GM23338 (cell line): ENCODE measurements around the gene SH3TC2. TPM values are rescaled to one million over a fixed set of nuclear protein-coding genes. Genes with fewer than 3 reads are reported as not detected.

ENCODE experiments used
- ATAC-seq: fragments of 200-7000 bp; cut with Tn5 transposase; 3 replicates; pipeline ENCODE4 v1.9.1; 2020
- DNase-seq: peaks from one replicate; pipeline ENCODE4 v3.0.0-alpha.2; 2015; ENCODE audit warnings: low spot score
- H2AFZ ChIP-seq: fragments of 200-600 bp; sonication (generic); 2 replicates; pipeline ENCODE4 v1.8.0; 2016; ENCODE audit warnings: antibody characterized with exemption, mild to moderate bottlenecking, moderate library complexity
- H3F3A ChIP-seq: fragments of 200-600 bp; sonication (generic); replicated peaks from 2 replicates; pipeline ENCODE4 v1.8.0; 2017; ENCODE audit warnings: antibody characterized with exemption, mixed run types, low read depth
- H3K27ac ChIP-seq: fragments of 200-600 bp; sonication (generic); 2 replicates; pipeline ENCODE4 v1.6.1; 2016; ENCODE audit warnings: low read depth
- H3K27me3 ChIP-seq: fragments of 200-600 bp; sonication (generic); 2 replicates; pipeline ENCODE4 v1.8.0; 2016; ENCODE audit warnings: mild to moderate bottlenecking, mixed run types, moderate library complexity; ENCODE audit not compliant: insufficient read depth
- H3K36me3 ChIP-seq: fragments of 200-600 bp; sonication (generic); 2 replicates; pipeline ENCODE4 v1.8.0; 2016; ENCODE audit warnings: mild to moderate bottlenecking; ENCODE audit not compliant: insufficient read depth
- H3K4me1 ChIP-seq: fragments of 200-600 bp; sonication (generic); 2 replicates; pipeline ENCODE4 v1.8.0; 2016; ENCODE audit warnings: mild to moderate bottlenecking, moderate library complexity; ENCODE audit not compliant: insufficient read depth
- H3K4me2 ChIP-seq: fragments of 200-600 bp; sonication (generic); 2 replicates; pipeline ENCODE4 v1.7.1; 2017; ENCODE audit warnings: mixed run types
- H3K4me3 ChIP-seq: fragments of 200-600 bp; sonication (generic); 2 replicates; pipeline ENCODE4 v1.6.1; 2016; ENCODE audit warnings: mixed run types
- H3K79me2 ChIP-seq: fragments of 200-600 bp; sonication (generic); replicated peaks from 2 replicates; pipeline ENCODE4 v1.8.0; 2017; ENCODE audit warnings: mild to moderate bottlenecking; ENCODE audit not compliant: insufficient read depth
- H3K9me2 ChIP-seq: fragments of 200-600 bp; sonication (generic); 2 replicates; pipeline ENCODE4 v1.8.0; 2017; ENCODE audit not compliant: insufficient read depth
- H4K20me1 ChIP-seq: fragments of 200-600 bp; sonication (generic); replicated peaks from 2 replicates; pipeline ENCODE4 v1.8.0; 2017; ENCODE audit warnings: mild to moderate bottlenecking; ENCODE audit not compliant: insufficient read depth
- H3K27ac Mint-ChIP-seq: 2 replicates; pipeline ENCODE4 v1.8.0; 2020; ENCODE audit warnings: inconsistent platforms, mild to moderate bottlenecking, moderate library complexity, mixed read lengths
- H3K27me3 Mint-ChIP-seq: 3 replicates; pipeline ENCODE4 v1.8.0; 2022; ENCODE audit warnings: low read depth, mild to moderate bottlenecking, moderate library complexity, mixed read lengths, inconsistent platforms; ENCODE audit not compliant: insufficient read depth, poor library complexity
- H3K36me3 Mint-ChIP-seq: 3 replicates; pipeline ENCODE4 v1.8.0; 2021; ENCODE audit warnings: low read depth, mild to moderate bottlenecking, inconsistent platforms, moderate library complexity, mixed read lengths
- H3K4me1 Mint-ChIP-seq: 3 replicates; pipeline ENCODE4 v1.8.0; 2020; ENCODE audit warnings: mild to moderate bottlenecking, inconsistent platforms, mixed read lengths
- H3K4me3 Mint-ChIP-seq: 3 replicates; pipeline ENCODE4 v1.8.0; 2021; ENCODE audit warnings: moderate library complexity, mild to moderate bottlenecking, inconsistent platforms, mixed read lengths
- H3K9me3 Mint-ChIP-seq: 3 replicates; pipeline ENCODE4 v1.8.0; 2020; ENCODE audit warnings: moderate library complexity, mild to moderate bottlenecking, inconsistent platforms, mixed read lengths
- CREB1 ChIP-seq: fragments of 250-450 bp; sonication (Bioruptor Pico); IDR thresholded peaks from 2 replicates; pipeline ENCODE4 v1.5.0; 2020; ENCODE audit warnings: low read depth, mild to moderate bottlenecking, moderate library complexity
- CTCF ChIP-seq, 2 experiments: fragments of 200-600 bp in 1 of 2; sonication (generic) in 1 of 2; conservative IDR thresholded peaks; 2 replicates each; pipeline versions ENCODE4 v1.5.1 to v1.6.1; 2016 to 2017; ENCODE audit warnings: antibody characterized with exemption in 2 of 2, low read depth in 2 of 2, mild to moderate bottlenecking in 2 of 2, moderate library complexity in 1 of 2
- ETS1 ChIP-seq: IDR thresholded peaks from 2 replicates; pipeline ENCODE4 v1.6.1; 2016; ENCODE audit warnings: antibody characterized with exemption
- EZH2 ChIP-seq: fragments of 200-600 bp; sonication (generic); IDR thresholded peaks from one replicate; pipeline ENCODE4 v1.8.0; 2017; ENCODE audit warnings: antibody characterized with exemption, mild to moderate bottlenecking, low read depth; ENCODE audit not compliant: unreplicated experiment
- EZH2phosphoT487 ChIP-seq: fragments of 200-600 bp; sonication (generic); IDR thresholded peaks from one replicate; pipeline ENCODE4 v1.8.1; 2018; ENCODE audit warnings: antibody characterized with exemption; ENCODE audit not compliant: unreplicated experiment
- NANOG ChIP-seq: IDR thresholded peaks from 2 replicates; pipeline ENCODE4 v1.6.1; 2016; ENCODE audit warnings: antibody characterized with exemption, borderline replicate concordance
- POLR2AphosphoS5 ChIP-seq: IDR thresholded peaks from 2 replicates; pipeline ENCODE4 v1.6.1; 2016; ENCODE audit warnings: antibody characterized with exemption, low read depth
- ZNF114 ChIP-seq: fragments of 250-450 bp; sonication (Bioruptor Pico); IDR thresholded peaks from 2 replicates; pipeline ENCODE4 v1.5.0; 2020; ENCODE audit warnings: mild to moderate bottlenecking, moderate library complexity
- ZNF331 ChIP-seq: fragments of 250-450 bp; sonication (Bioruptor Pico); IDR thresholded peaks from 2 replicates; pipeline ENCODE4 v1.5.0; 2020; ENCODE audit warnings: low read depth, mild to moderate bottlenecking, moderate library complexity
- ZNF462 ChIP-seq: fragments of 250-450 bp; sonication (Bioruptor Pico); IDR thresholded peaks from 2 replicates; pipeline ENCODE4 v1.5.0; 2020; ENCODE audit warnings: mild to moderate bottlenecking, moderate library complexity
- polyA plus RNA-seq: library from polyadenylated mRNA; unstranded; fragments of >200 nt; fragmentation: Nextera tagmentation; extraction: Ambion mirVana; gene quantifications from 2 replicates; pipeline ENCODE4 v1.2.1, GENCODE V29; 2016
- total RNA-seq: library from RNA; depleted of rRNA; stranded (reverse); fragments of >200 nt; shearing (Covaris generic); gene quantifications from 2 replicates; pipeline ENCODE4 v1.2.3, GENCODE V29; 2014

SH3TC2 gene
- total and polyA plus RNA-seq, 2 experiments from 2014 or later = 0.10 to 0.17 TPM

- no peak overlapping the region for H3K4me3 ChIP-seq
These were observed 19.4 kb upstream of the SH3TC2 start for GRCh38 chr5:149082271-149082670.

GRCh38 chr5:149080294-149080693 lies 17.4 kb upstream of the SH3TC2 start:
- H3K36me3 ChIP-seq = no peaks in the 10 kb centered on the region
- H3K9me2 ChIP-seq = no peaks in the 10 kb centered on the region
- no peaks in the 10 kb centered on the region for H3F3A ChIP-seq
- no peaks in the 10 kb centered on the region for H3K36me3 Mint-ChIP-seq
- no peaks in the 10 kb centered on the region for H3K4me1 ChIP-seq
- DNase-seq (no peak), ATAC-seq (no peak)
- H3K4me1 Mint-ChIP-seq = no peaks in the 10 kb centered on the region
- no peak overlapping the region for H3K4me2 ChIP-seq
- H3K79me2 ChIP-seq = no peaks in the 10 kb centered on the region
- no peak overlapping the region for H2AFZ ChIP-seq
- no peaks in the 10 kb centered on the region; the same call in 1 of the 3 replicates for H3K9me3 Mint-ChIP-seq
- H3K27me3 ChIP-seq = no peaks in the 10 kb centered on the region
- H3K4me3 ChIP-seq = no peak overlapping the region
- no peak for TF ChIP-seq POLR2AphosphoS5
- no peak for TF ChIP-seq ZNF331 (CRISPR knock-in tag)
- TF ChIP-seq EZH2 = no peak
- no peak for TF ChIP-seq ZNF462 (CRISPR knock-in tag)
- TF ChIP-seq CTCF (conservative IDR thresholded peaks at IDR 0.05; ENCODE audit: low read depth in 2 of 2) = no peak
- no peak for TF ChIP-seq ETS1
- TF ChIP-seq EZH2phosphoT487 = no peak
- TF ChIP-seq CREB1 (CRISPR knock-in tag) = no peak
- no peak overlapping the region for H3K27ac Mint-ChIP-seq
- H3K4me3 Mint-ChIP-seq = no peak overlapping the region
- no peak overlapping the region for H3K27ac ChIP-seq
- no peaks in the 10 kb centered on the region for H4K20me1 ChIP-seq
- peaks cover 1% of the 10 kb centered on the region for H3K27me3 Mint-ChIP-seq

More at GRCh38 chr5:149082271-149082670, 19.4 kb upstream of the SH3TC2 start:
- DNase-seq = no peak
- Histone ChIP-seq H3K4me2 (no peak overlapping the region), H3K36me3 (no peaks in the 10 kb centered on the region), H4K20me1 (no peaks in the 10 kb centered on the region), H3K4me1 (no peaks in the 10 kb centered on the region), H2AFZ (no peak overlapping the region), H3K27me3 (no peaks in the 10 kb centered on the region), H3F3A (no peaks in the 10 kb centered on the region), H3K79me2 (no peaks in the 10 kb centered on the region), H3K9me2 (no peaks in the 10 kb centered on the region), H3K27ac (no peak overlapping the region)
- H3K4me3 Mint-ChIP-seq = no peak overlapping the region
- no peak for ATAC-seq
- no peak for TF ChIP-seq NANOG
- TF ChIP-seq ZNF114 (CRISPR knock-in tag) = no peak
- TF ChIP-seq EZH2 = no peak
- H3K4me1 Mint-ChIP-seq = no peaks in the 10 kb centered on the region
- no peaks in the 10 kb centered on the region; the same call in 1 of the 3 replicates for H3K9me3 Mint-ChIP-seq
- H3K27me3 Mint-ChIP-seq = peaks cover 1% of the 10 kb centered on the region
- no peak overlapping the region for H3K27ac Mint-ChIP-seq
- no peaks in the 10 kb centered on the region for H3K36me3 Mint-ChIP-seq
